ENCODE results near the gene INTS2. TPM values are rescaled to one million over a fixed set of nuclear protein-coding genes. Genes with fewer than 3 reads are reported as not detected.

Gene INTS2
- polyA plus RNA-seq, 2 of the 4 experiments (the other 2 are of a cell fraction), result 14.0 to 35.0 TPM

GRCh38 chr17:61852857-61853256, 74.9 kb downstream of the INTS2 start:
- Histone ChIP-seq H3K4me3 (no peak overlapping the region), H3K27ac (no peak overlapping the region), H3K4me2 (no peak overlapping the region), H3K4me1 (no peaks in the 10 kb centered on the region), H3K9me3 (no peaks in the 10 kb centered on the region)
- no peak for DNase-seq (ENCODE audit: low read depth in 1 of 2, low spot score in 1 of 2)
- no peak for FAIRE-seq
- TF ChIP-seq ESRRA (IDR thresholded peaks at IDR 0.05; ENCODE audit: borderline replicate concordance, low read length) (no peak), EHMT2 (IDR thresholded peaks at IDR 0.05; ENCODE audit: low read depth) (no peak), EP300 (IDR thresholded peaks at IDR 0.05) (no peak), EHF (CRISPR knock-in tag; IDR thresholded peaks at IDR 0.05) (no peak), MAZ (IDR thresholded peaks at IDR 0.05; ENCODE audit: borderline replicate concordance, low read depth, low read length) (no peak), CBX2 (IDR thresholded peaks at IDR 0.05; ENCODE audit: borderline replicate concordance, low read depth) (no peak), HOXB5 (CRISPR knock-in tag; IDR thresholded peaks at IDR 0.05) (no peak), FOXS1 (CRISPR knock-in tag; IDR thresholded peaks at IDR 0.05) (no peak), CHD2 (IDR thresholded peaks at IDR 0.05; ENCODE audit: low read length, partially characterized antibody) (no peak), ELK1 (IDR thresholded peaks at IDR 0.05; ENCODE audit: low read depth, low read length) (no peak), ZFP36 (IDR thresholded peaks at IDR 0.05; ENCODE audit: borderline replicate concordance, partially characterized antibody) (no peak), ZSCAN20 (CRISPR knock-in tag; IDR thresholded peaks at IDR 0.05) (no peak)
- POLR2A ChIA-PET, result no interaction called here
- WGBS (ENCODE audit: missing lambda C conversion rate), result 93% methylated on average over 2 of the region's 2 CpGs
- CTCF ChIA-PET, result interaction anchor here (2.0 kb wide), 1 partner anchor 441 kb away, joined by 6 read pairs; no protein-coding TSS in a partner anchor
- no peak for ATAC-seq

GRCh38 chr17:61849674-61850073, 78.1 kb downstream of the INTS2 start:
- Histone ChIP-seq H3K4me1 (no peaks in the 10 kb centered on the region), H3K4me2 (no peak overlapping the region), H3K9me3 (no peaks in the 10 kb centered on the region), H3K27ac (no peak overlapping the region), H3K4me3 (no peak overlapping the region)
- POLR2A ChIA-PET, result no interaction called here
- CTCF ChIA-PET, result no interaction called here
- no peak for TF ChIP-seq CBX8 (IDR thresholded peaks at IDR 0.05)
- no peak for TF ChIP-seq ZC3H11A (IDR thresholded peaks at IDR 0.05)
- TF ChIP-seq HES2 (IDR thresholded peaks at IDR 0.05), result no peak
- no peak for TF ChIP-seq KDM5A (IDR thresholded peaks at IDR 0.05)
- TF ChIP-seq ZFP36 (IDR thresholded peaks at IDR 0.05; ENCODE audit: borderline replicate concordance, partially characterized antibody), result no peak
- TF ChIP-seq EP300 (IDR thresholded peaks at IDR 0.05), result no peak
- no peak for TF ChIP-seq HEYL (CRISPR knock-in tag; IDR thresholded peaks at IDR 0.05)
- TF ChIP-seq BHLHE40 (IDR thresholded peaks at IDR 0.05; ENCODE audit: low read depth, low read length), result no peak
- TF ChIP-seq ELK1 (IDR thresholded peaks at IDR 0.05; ENCODE audit: low read depth, low read length), result no peak
- no peak for TF ChIP-seq HOXB5 (CRISPR knock-in tag; IDR thresholded peaks at IDR 0.05)
- no peak for TF ChIP-seq ZNF302 (CRISPR knock-in tag; IDR thresholded peaks at IDR 0.05)
- no peak for TF ChIP-seq EHMT2 (IDR thresholded peaks at IDR 0.05; ENCODE audit: low read depth)
- no peak for TF ChIP-seq RFX5 (IDR thresholded peaks at IDR 0.05)
- no peak for TF ChIP-seq MAZ (IDR thresholded peaks at IDR 0.05; ENCODE audit: borderline replicate concordance, low read depth, low read length)
- no peak for TF ChIP-seq REST (IDR thresholded peaks at IDR 0.05)
- no peak for TF ChIP-seq MAX (IDR thresholded peaks at IDR 0.05)
- no peak for TF ChIP-seq MYC (IDR thresholded peaks at IDR 0.05; ENCODE audit: borderline replicate concordance, low read length)
- no peak for TF ChIP-seq FOSL2 (IDR thresholded peaks at IDR 0.05)
- TF ChIP-seq FOSL2 (CRISPR knock-in tag; IDR thresholded peaks at IDR 0.05), result no peak
- TF ChIP-seq CTCF (IDR thresholded peaks at IDR 0.05), result no peak
- DNase-seq (ENCODE audit: low read depth in 1 of 2, low spot score in 1 of 2) (no peak), FAIRE-seq (no peak), ATAC-seq (no peak)
